ENCODE data around the gene BATF.

Gene BATF

DNA sequence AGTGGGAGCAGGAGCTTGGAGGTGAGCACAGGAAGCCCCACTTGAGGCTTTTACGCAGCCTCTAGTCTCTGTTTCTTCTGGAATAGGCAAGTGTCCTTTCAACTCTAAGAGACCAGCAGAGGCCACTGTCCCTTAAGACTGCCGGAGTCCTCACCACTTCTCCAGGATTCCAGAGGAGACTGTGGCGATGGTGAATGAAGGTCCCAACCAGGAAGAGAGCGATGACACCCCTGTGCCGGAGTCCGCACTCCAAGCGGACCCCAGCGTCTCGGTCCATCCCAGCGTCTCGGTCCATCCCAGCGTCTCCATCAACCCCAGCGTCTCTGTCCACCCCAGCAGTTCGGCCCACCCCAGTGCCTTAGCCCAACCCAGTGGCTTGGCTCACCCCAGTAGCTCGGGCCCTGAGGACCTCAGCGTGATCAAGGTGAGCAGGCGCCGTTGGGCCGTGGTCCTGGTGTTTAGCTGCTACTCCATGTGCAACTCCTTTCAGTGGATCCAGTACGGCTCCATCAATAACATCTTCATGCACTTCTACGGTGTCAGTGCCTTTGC is 56.6 kb downstream of the BATF start:
- no peak for TF ChIP-seq JUND (IDR thresholded peaks at IDR 0.05; ENCODE audit: low read depth)
- in situ Hi-C loops (cut with HindIII; ENCODE audit: low pct_unique_long_range_greater_than_20kb, low sequenced_read_pairs), result no loop called here
- peak; percentile 75 to 88 for DNase-seq (ENCODE audit: low read depth in 1 of 2, low spot score in 1 of 2)

- in situ Hi-C loops (cut with HindIII; ENCODE audit: low pct_unique_long_range_greater_than_20kb, low sequenced_read_pairs), result no loop called here
- DNase-seq (ENCODE audit: low read depth in 1 of 2, low spot score in 1 of 2), result no peak
- no peak for TF ChIP-seq JUND (IDR thresholded peaks at IDR 0.05; ENCODE audit: low read depth)
Observed at GRCh38 chr14:75579338-75579864, 57.1 kb downstream of the BATF start.

DNA sequence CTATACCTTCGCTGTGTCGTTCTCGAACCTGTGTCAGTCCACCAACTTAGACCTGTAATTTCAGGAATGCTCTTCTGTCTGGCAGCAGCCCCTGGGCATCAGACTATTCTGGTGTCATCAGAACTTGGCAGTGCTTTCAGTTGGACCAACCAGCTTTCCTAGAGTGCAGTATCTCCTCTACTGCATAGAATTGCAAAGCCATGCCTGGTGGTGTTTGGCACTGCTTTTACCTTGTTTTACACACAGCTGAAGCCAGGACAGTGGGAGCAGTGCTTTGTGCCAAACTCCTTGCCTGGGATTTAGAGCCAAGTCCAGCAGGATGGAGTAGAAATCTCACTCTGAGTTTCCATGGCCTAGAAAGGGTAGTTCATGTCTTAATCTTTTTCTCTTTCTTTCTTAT is 57.6 kb downstream of the BATF start:
- no peak for DNase-seq (ENCODE audit: low read depth in 1 of 2, low spot score in 1 of 2)
- in situ Hi-C loops (cut with HindIII; ENCODE audit: low pct_unique_long_range_greater_than_20kb, low sequenced_read_pairs), result no loop called here

DNA sequence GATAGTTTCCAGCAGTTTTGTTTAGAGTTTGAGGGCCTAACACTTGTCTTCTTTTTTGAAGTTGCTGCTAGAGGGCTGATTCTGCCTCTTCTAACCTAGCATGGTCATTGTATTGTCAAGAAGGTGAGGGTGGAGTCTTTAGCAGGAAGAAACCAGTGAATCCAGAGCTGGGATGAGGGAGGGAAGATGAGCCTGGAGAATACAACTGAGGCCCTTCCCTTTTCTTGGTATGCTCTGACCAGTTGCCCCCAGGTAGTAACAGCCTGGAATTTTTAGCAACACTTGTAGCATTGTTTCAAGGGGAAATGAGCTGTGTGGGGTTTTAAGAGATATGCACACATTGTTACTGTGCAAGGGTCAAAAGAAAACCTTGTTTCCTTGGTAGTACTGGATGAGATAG is 65.1 kb downstream of the BATF start:
- no peak for TF ChIP-seq JUND (IDR thresholded peaks at IDR 0.05; ENCODE audit: low read depth)
- DNase-seq (ENCODE audit: low read depth in 1 of 2, low spot score in 1 of 2), result no peak
- in situ Hi-C loops (cut with HindIII; ENCODE audit: low pct_unique_long_range_greater_than_20kb, low sequenced_read_pairs), result no loop called here

More for the DNA sequence above, 57.6 kb downstream of the BATF start:
- TF ChIP-seq JUND (IDR thresholded peaks at IDR 0.05; ENCODE audit: low read depth), result no peak

GRCh38 chr14:75589931-75590330 is 67.7 kb downstream of the BATF start:
- DNase-seq (ENCODE audit: low read depth in 1 of 2, low spot score in 1 of 2), result no peak
- TF ChIP-seq JUND (IDR thresholded peaks at IDR 0.05; ENCODE audit: low read depth), result no peak
- in situ Hi-C loops (cut with HindIII; ENCODE audit: low pct_unique_long_range_greater_than_20kb, low sequenced_read_pairs), result no loop called here

DNA sequence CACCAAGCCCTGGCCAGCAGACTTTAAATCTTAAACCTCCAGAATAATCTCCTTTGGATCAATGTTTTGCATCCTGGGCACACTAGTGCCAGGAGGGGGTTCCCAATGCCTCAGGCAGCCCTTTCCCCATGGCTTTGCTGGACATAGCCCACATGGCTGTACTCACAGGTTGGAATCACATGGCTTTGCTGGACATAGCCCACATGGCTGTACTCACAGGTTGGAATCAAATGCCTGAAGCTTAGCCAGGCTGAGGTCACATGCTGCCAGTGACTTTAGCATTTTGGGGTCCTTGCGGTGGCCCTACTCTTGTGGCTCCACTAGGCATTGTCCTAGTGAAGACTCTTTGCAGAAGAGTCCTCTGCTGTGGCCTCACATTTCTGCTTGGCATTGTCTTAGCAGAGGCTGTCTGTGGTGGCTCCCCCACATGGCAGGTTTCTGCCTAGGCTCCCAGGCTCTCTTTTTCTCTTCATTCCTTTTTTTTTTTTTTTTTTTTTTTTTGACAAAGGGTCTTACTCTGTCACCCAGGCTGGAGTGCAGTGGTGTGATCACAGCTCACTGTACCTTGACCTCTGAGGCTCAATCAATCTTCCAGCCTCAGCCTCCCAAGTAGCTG is 69.2 kb downstream of the BATF start:
- in situ Hi-C loops (cut with HindIII; ENCODE audit: low pct_unique_long_range_greater_than_20kb, low sequenced_read_pairs), result no loop called here
- no peak for TF ChIP-seq JUND (IDR thresholded peaks at IDR 0.05; ENCODE audit: low read depth)
- DNase-seq (ENCODE audit: low read depth in 1 of 2, low spot score in 1 of 2), result no peak

- TF ChIP-seq JUND (IDR thresholded peaks at IDR 0.05; ENCODE audit: low read depth), result no peak
- no peak for DNase-seq (ENCODE audit: low read depth in 1 of 2, low spot score in 1 of 2)
- in situ Hi-C loops (cut with HindIII; ENCODE audit: low pct_unique_long_range_greater_than_20kb, low sequenced_read_pairs), result no loop called here
Observed at GRCh38 chr14:75591987-75592575, 69.8 kb downstream of the BATF start.

GRCh38 chr14:75595226-75595625 is 73.0 kb downstream of the BATF start:
- DNase-seq (ENCODE audit: low read depth in 1 of 2, low spot score in 1 of 2), result no peak
- in situ Hi-C loops (cut with HindIII; ENCODE audit: low pct_unique_long_range_greater_than_20kb, low sequenced_read_pairs), result no loop called here
- no peak for TF ChIP-seq JUND (IDR thresholded peaks at IDR 0.05; ENCODE audit: low read depth)

All from T47D (cell line).